ENCODE results near the gene USP54. TPM values are rescaled to one million over a fixed set of nuclear protein-coding genes. Genes with fewer than 3 reads are reported as not detected.

Gene USP54
- total and polyA plus RNA-seq, 9 of the 15 experiments (the other 6 are each of a cell fraction or from before 2014, with no cell fraction given) = 3.8 to 40.1 (median 16.9) TPM

- TF ChIP-seq, protein P1, sequence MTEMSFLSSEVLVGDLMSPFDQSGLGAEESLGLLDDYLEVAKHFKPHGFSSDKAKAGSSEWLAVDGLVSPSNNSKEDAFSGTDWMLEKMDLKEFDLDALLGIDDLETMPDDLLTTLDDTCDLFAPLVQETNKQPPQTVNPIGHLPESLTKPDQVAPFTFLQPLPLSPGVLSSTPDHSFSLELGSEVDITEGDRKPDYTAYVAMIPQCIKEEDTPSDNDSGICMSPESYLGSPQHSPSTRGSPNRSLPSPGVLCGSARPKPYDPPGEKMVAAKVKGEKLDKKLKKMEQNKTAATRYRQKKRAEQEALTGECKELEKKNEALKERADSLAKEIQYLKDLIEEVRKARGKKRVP (CRISPR knock-in tag; IDR thresholded peaks at IDR 0.05) = 0 out of 2 replicates have a peak, but pooled peaks have one; percentile 32
- TF ChIP-seq TAF9B (IDR thresholded peaks at IDR 0.05; ENCODE audit: partially characterized antibody) (peak; percentile 94), MAFF (IDR thresholded peaks at IDR 0.05; ENCODE audit: low read length) (peak; percentile 72; the same call in 1 of the 2 replicates), PTBP1 (IDR thresholded peaks at IDR 0.05; ENCODE audit: low read depth, low read length) (no peak), ZSCAN32 (CRISPR knock-in tag; IDR thresholded peaks at IDR 0.05) (0 out of 2 replicates have a peak, but pooled peaks have one; percentile 19), ZHX1 (conservative IDR thresholded peaks at IDR 0.05; ENCODE audit: low read length) (peak; percentile 97), POLR2G (IDR thresholded peaks at IDR 0.05; ENCODE audit: low read depth, low read length) (peak; percentile 91), SMARCA4 (IDR thresholded peaks at IDR 0.05) (peak; percentile 19; the same call in 1 of the 2 replicates), RAD21 (CRISPR knock-in tag; conservative IDR thresholded peaks at IDR 0.05 in 1 of 2, IDR thresholded peaks at IDR 0.05 in 1 of 2) (no peak), REST (IDR thresholded peaks at IDR 0.05; ENCODE audit: borderline replicate concordance) (no peak), REST (CRISPR knock-in tag; IDR thresholded peaks at IDR 0.05; ENCODE audit: low read depth) (no peak)
- TF ChIP-seq, protein P2, sequence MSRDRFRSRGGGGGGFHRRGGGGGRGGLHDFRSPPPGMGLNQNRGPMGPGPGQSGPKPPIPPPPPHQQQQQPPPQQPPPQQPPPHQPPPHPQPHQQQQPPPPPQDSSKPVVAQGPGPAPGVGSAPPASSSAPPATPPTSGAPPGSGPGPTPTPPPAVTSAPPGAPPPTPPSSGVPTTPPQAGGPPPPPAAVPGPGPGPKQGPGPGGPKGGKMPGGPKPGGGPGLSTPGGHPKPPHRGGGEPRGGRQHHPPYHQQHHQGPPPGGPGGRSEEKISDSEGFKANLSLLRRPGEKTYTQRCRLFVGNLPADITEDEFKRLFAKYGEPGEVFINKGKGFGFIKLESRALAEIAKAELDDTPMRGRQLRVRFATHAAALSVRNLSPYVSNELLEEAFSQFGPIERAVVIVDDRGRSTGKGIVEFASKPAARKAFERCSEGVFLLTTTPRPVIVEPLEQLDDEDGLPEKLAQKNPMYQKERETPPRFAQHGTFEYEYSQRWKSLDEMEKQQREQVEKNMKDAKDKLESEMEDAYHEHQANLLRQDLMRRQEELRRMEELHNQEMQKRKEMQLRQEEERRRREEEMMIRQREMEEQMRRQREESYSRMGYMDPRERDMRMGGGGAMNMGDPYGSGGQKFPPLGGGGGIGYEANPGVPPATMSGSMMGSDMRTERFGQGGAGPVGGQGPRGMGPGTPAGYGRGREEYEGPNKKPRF (IDR thresholded peaks at IDR 0.05; ENCODE audit: low read depth, low read length) = no peak
Observed at GRCh38 chr10:73625884-73626752, 35.0 kb upstream of the USP54 start (continued).

Data from K562 (cell line).